Mesendoderm (in vitro differentiated cells): ENCODE data around the gene SLC2A2.

Source experiments
- DNase-seq: peaks from one replicate; pipeline ENCODE4 v3.0.0; 2013
- H2AK5ac ChIP-seq: 2 replicates; pipeline ENCODE4 v1.6.1; 2013; ENCODE audit warnings: low read length, inconsistent platforms
- H2BK120ac ChIP-seq: 2 replicates; pipeline ENCODE4 v1.6.1; 2013; ENCODE audit warnings: low read depth, mild to moderate bottlenecking, low read length, moderate library complexity, mixed read lengths
- H2BK15ac ChIP-seq: replicated peaks from 2 replicates; pipeline ENCODE4 v1.6.1; 2013; ENCODE audit warnings: low read depth, mild to moderate bottlenecking, moderate library complexity
- H2BK5ac ChIP-seq: 2 replicates; pipeline ENCODE4 v1.6.1; 2013; ENCODE audit warnings: low read length, inconsistent platforms
- H3K18ac ChIP-seq: 2 replicates; pipeline ENCODE4 v1.6.1; 2013; ENCODE audit warnings: mild to moderate bottlenecking, low read length, mixed read lengths
- H3K23ac ChIP-seq: one replicate; pipeline ENCODE4 v1.6.1; 2013; ENCODE audit warnings: low read length
- H3K27ac ChIP-seq: 2 replicates; pipeline ENCODE4 v1.5.1; 2013; ENCODE audit warnings: low read depth, mild to moderate bottlenecking, inconsistent platforms, low read length, moderate library complexity
- H3K27me3 ChIP-seq: 2 replicates; pipeline ENCODE4 v1.6.1; 2013; ENCODE audit warnings: low read length, control low read depth, mild to moderate bottlenecking, inconsistent platforms; ENCODE audit not compliant: insufficient read depth, poor library complexity
- H3K36me3 ChIP-seq: 2 replicates; pipeline ENCODE4 v1.6.1; 2013; ENCODE audit warnings: low read length, inconsistent platforms; ENCODE audit not compliant: control insufficient read depth, insufficient read depth
- H3K4ac ChIP-seq: one replicate; pipeline ENCODE4 v1.6.1; 2013; ENCODE audit warnings: low read depth, mild to moderate bottlenecking, low read length, moderate library complexity
- H3K4me1 ChIP-seq: 2 replicates; pipeline ENCODE4 v1.6.1; 2013; ENCODE audit warnings: low read depth, low read length, inconsistent platforms; ENCODE audit not compliant: control insufficient read depth
- H3K4me2 ChIP-seq: 2 replicates; pipeline ENCODE4 v1.6.1; 2013; ENCODE audit warnings: low read length
- H3K4me3 ChIP-seq: 2 replicates; pipeline ENCODE4 v1.5.1; 2013; ENCODE audit warnings: mild to moderate bottlenecking, low read length
- H3K56ac ChIP-seq: one replicate; pipeline ENCODE4 v1.6.1; 2013; ENCODE audit warnings: low read length
- H3K79me1 ChIP-seq: 2 replicates; pipeline ENCODE4 v1.6.1; 2013; ENCODE audit warnings: low read length, inconsistent platforms
- H3K79me2 ChIP-seq: 2 replicates; pipeline ENCODE4 v1.6.1; 2013; ENCODE audit warnings: mild to moderate bottlenecking, low read length; ENCODE audit not compliant: control insufficient read depth, insufficient read depth
- H3K9ac ChIP-seq: 2 replicates; pipeline ENCODE4 v1.6.1; 2013; ENCODE audit warnings: low read length, inconsistent platforms
- H4K5ac ChIP-seq: one replicate; pipeline ENCODE4 v1.6.1; 2013; ENCODE audit warnings: low read length
- H4K8ac ChIP-seq: one replicate; pipeline ENCODE4 v1.6.1; 2013; ENCODE audit warnings: low read depth, mild to moderate bottlenecking, control low read depth, low read length, moderate library complexity
- WGBS: extraction: QIAGEN DNeasy Blood & Tissue Kit; methylation state at CpG from one replicate; pipeline ENCODE4 v1.1.7; 2013; ENCODE audit warnings: low lambda C conversion rate, missing lambda C conversion rate; ENCODE audit not compliant: insufficient coverage; ENCODE audit errors: extremely low coverage; 5-methylcytosine and 5-hydroxymethylcytosine counted together

Gene SLC2A2

GRCh38 chr3:171061749-171062148 is 35.2 kb upstream of the SLC2A2 start:
- H3K4ac ChIP-seq = no peak overlapping the region
- no peaks in the 10 kb centered on the region for H3K79me1 ChIP-seq
- no peak overlapping the region for H4K5ac ChIP-seq
- no peak overlapping the region for H2BK15ac ChIP-seq
- H3K27me3 ChIP-seq = no peaks in the 10 kb centered on the region
- no peak overlapping the region for H3K27ac ChIP-seq
- no peak overlapping the region for H4K8ac ChIP-seq
- H3K4me2 ChIP-seq = no peak overlapping the region
- no peaks in the 10 kb centered on the region for H3K36me3 ChIP-seq
- H3K79me2 ChIP-seq = no peaks in the 10 kb centered on the region
- H2BK5ac ChIP-seq = no peak overlapping the region
- no peak overlapping the region for H2AK5ac ChIP-seq
- H3K4me1 ChIP-seq = peaks cover 2% of the 10 kb centered on the region
- no peak overlapping the region for H3K56ac ChIP-seq
- no CpG with 5 or more reads among the region's 1 CpG for WGBS
- DNase-seq = peak; percentile 59
- H3K9ac ChIP-seq = no peak overlapping the region
- H3K18ac ChIP-seq = no peak overlapping the region
- no peak overlapping the region for H2BK120ac ChIP-seq
- no peak overlapping the region for H3K23ac ChIP-seq
- H3K4me3 ChIP-seq = no peak overlapping the region

DNA sequence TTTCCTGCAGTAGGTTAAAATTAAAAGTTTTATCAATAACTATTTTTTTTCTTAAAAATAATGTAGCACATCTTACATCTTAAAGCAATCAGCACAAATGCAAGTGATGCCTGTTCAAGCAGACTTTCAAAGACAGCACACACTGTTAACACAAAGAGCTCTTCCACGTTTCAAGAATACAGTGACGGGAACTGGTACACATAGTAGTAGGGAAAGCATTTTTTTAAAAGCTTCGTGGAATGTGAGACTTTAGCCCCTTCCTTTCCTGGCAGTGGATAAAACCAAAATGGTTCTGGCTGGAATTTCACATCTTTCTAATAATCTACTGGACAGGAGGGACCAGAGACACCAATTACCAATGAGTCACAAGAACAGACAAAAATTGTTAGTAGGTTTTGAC is 33.5 kb upstream of the SLC2A2 start:
- Histone ChIP-seq H3K4ac (no peak overlapping the region), H4K8ac (no peak overlapping the region), H2BK120ac (no peak overlapping the region), H3K23ac (no peak overlapping the region), H3K4me2 (no peak overlapping the region), H3K27ac (no peak overlapping the region), H4K5ac (no peak overlapping the region), H3K79me2 (no peaks in the 10 kb centered on the region), H3K4me3 (no peak overlapping the region), H2BK15ac (no peak overlapping the region), H3K79me1 (no peaks in the 10 kb centered on the region), H3K27me3 (no peaks in the 10 kb centered on the region), H2AK5ac (no peak overlapping the region), H3K56ac (no peak overlapping the region), H2BK5ac (no peak overlapping the region), H3K18ac (no peak overlapping the region), H3K4me1 (peaks cover 2% of the 10 kb centered on the region), H3K9ac (no peak overlapping the region), H3K36me3 (no peaks in the 10 kb centered on the region)
- WGBS = no CpG with 5 or more reads among the region's 3 CpGs
- no peak for DNase-seq

DNA sequence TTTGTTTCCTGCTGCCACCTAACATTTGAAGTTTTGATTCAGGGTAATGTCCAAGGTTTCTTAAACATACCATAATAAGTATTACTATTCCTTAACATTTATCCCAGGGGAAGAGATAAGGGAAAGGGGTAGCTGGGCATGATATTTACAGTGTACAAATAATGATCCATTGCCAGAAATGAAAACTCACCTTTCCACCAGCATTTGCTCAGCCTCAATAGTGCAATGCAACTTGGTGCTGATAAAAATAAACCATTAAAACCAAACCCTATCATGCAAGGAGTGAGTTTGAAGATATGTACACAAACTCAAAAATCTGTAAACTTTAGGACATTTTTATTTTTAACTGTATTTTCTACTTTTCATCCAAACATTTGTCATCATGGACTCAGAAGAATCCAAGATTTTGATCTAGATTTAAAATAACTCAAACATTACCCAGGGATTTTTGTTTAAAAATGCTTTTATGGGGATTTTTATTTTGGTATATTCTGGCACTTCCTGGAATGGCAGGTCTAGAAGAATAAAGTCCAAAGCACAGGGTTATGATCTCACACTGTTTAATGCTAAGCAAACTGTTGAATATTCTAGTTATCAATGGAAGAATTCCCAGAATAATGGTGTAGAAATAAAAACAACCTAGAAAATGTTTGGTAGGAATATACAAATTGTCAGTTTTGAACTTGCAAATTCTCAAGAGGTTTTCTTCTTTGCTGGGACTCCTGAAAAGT is 32.5 kb upstream of the SLC2A2 start:
- H3K18ac ChIP-seq = no peak overlapping the region

DNA sequence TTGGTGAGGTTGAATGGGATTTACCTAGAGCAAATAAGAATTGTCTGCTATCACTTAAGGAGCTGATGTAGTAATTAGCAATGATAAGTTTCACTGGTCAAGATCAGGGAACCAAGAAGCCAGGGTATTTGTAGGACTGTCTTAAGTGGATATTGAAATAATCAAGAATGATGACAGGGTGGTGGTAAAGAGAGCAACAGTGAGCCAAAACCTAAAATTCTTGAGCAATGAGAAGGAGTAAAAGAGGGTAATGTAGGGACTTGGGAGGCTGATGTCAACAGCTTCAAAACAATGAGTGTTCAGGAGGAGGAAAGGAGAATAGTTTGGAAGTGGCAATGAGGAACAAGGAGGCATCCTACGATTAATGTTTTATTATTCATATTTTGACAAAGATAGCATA is 31.5 kb upstream of the SLC2A2 start:
- Histone ChIP-seq H2AK5ac (no peak overlapping the region), H3K79me2 (no peaks in the 10 kb centered on the region), H3K27me3 (no peaks in the 10 kb centered on the region), H3K4me1 (peaks cover 2% of the 10 kb centered on the region), H2BK5ac (no peak overlapping the region), H3K27ac (no peak overlapping the region), H3K23ac (no peak overlapping the region), H3K18ac (no peak overlapping the region), H3K56ac (no peak overlapping the region), H3K4ac (no peak overlapping the region), H3K4me2 (no peak overlapping the region), H4K8ac (no peak overlapping the region), H3K79me1 (no peaks in the 10 kb centered on the region), H2BK15ac (no peak overlapping the region), H3K36me3 (no peaks in the 10 kb centered on the region), H3K4me3 (no peak overlapping the region), H2BK120ac (no peak overlapping the region), H3K9ac (no peak overlapping the region), H4K5ac (no peak overlapping the region)
- DNase-seq = no peak
- no CpG with 5 or more reads among the region's 1 CpG for WGBS

More for the DNA sequence above, 32.5 kb upstream of the SLC2A2 start:
- no peaks in the 10 kb centered on the region for H3K27me3 ChIP-seq
- H3K27ac ChIP-seq = no peak overlapping the region
- H2BK120ac ChIP-seq = no peak overlapping the region
- no peak overlapping the region for H2AK5ac ChIP-seq
- no peak overlapping the region for H2BK15ac ChIP-seq
- no peak overlapping the region for H2BK5ac ChIP-seq
- no peaks in the 10 kb centered on the region for H3K36me3 ChIP-seq
- H4K5ac ChIP-seq = no peak overlapping the region
- no peak for DNase-seq
- H3K79me2 ChIP-seq = no peaks in the 10 kb centered on the region
- H3K4me1 ChIP-seq = peaks cover 2% of the 10 kb centered on the region
- no peak overlapping the region for H3K23ac ChIP-seq
- no peak overlapping the region for H3K4me3 ChIP-seq
- H3K79me1 ChIP-seq = no peaks in the 10 kb centered on the region
- H3K4ac ChIP-seq = no peak overlapping the region
- H3K9ac ChIP-seq = no peak overlapping the region
- H4K8ac ChIP-seq = no peak overlapping the region
- H3K56ac ChIP-seq = no peak overlapping the region
- no peak overlapping the region for H3K4me2 ChIP-seq

GRCh38 chr3:171057072-171057471 is 30.6 kb upstream of the SLC2A2 start:
- H3K79me2 ChIP-seq = no peaks in the 10 kb centered on the region
- no peaks in the 10 kb centered on the region for H3K79me1 ChIP-seq
- H3K36me3 ChIP-seq = no peaks in the 10 kb centered on the region
- H2BK120ac ChIP-seq = no peak overlapping the region
- H3K27me3 ChIP-seq = no peaks in the 10 kb centered on the region
- no peak overlapping the region for H3K9ac ChIP-seq
- no peak overlapping the region for H4K5ac ChIP-seq
- WGBS = no CpG with 5 or more reads among the region's 1 CpG
- no peak overlapping the region for H2BK5ac ChIP-seq
- H3K23ac ChIP-seq = no peak overlapping the region
- no peak overlapping the region for H3K56ac ChIP-seq
- no peak overlapping the region for H3K4me3 ChIP-seq
- peaks cover 2% of the 10 kb centered on the region for H3K4me1 ChIP-seq
- no peak for DNase-seq
- H3K18ac ChIP-seq = no peak overlapping the region
- no peak overlapping the region for H3K27ac ChIP-seq
- no peak overlapping the region for H2BK15ac ChIP-seq
- no peak overlapping the region for H2AK5ac ChIP-seq
- H3K4me2 ChIP-seq = no peak overlapping the region
- H4K8ac ChIP-seq = no peak overlapping the region
- H3K4ac ChIP-seq = no peak overlapping the region

DNA sequence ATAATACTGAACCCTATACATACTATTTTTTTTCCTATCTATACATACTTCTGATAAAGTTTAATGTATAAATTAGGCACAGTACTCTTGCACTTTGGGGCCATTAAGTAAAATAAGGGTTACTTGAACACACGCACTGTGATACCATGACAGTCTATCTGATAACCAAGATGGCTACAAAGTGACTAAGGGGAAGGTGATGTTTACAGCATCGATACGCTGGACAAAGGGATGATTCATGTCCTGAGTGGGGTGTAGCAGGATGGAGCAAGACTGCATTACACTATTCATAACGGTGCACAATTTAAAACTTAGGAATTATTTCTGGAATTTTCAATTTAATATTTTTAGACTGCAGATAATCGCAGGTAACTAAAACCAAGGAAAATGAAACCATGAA is 30.0 kb upstream of the SLC2A2 start:
- no peak overlapping the region for H2BK120ac ChIP-seq
- H3K23ac ChIP-seq = no peak overlapping the region
- H2BK5ac ChIP-seq = no peak overlapping the region
- no peak for DNase-seq
- H2AK5ac ChIP-seq = no peak overlapping the region
- H3K27ac ChIP-seq = no peak overlapping the region
- H3K27me3 ChIP-seq = no peaks in the 10 kb centered on the region
- no peaks in the 10 kb centered on the region for H3K36me3 ChIP-seq
- no peaks in the 10 kb centered on the region for H3K79me2 ChIP-seq
- no peak overlapping the region for H3K56ac ChIP-seq
- H3K4me3 ChIP-seq = no peak overlapping the region
- H3K4ac ChIP-seq = no peak overlapping the region
- H4K8ac ChIP-seq = no peak overlapping the region
- H3K9ac ChIP-seq = no peak overlapping the region
- no peak overlapping the region for H4K5ac ChIP-seq
- H2BK15ac ChIP-seq = no peak overlapping the region
- H3K18ac ChIP-seq = no peak overlapping the region
- H3K4me2 ChIP-seq = no peak overlapping the region
- peaks cover under 1% of the 10 kb centered on the region for H3K4me1 ChIP-seq
- H3K79me1 ChIP-seq = no peaks in the 10 kb centered on the region
- WGBS = no CpG with 5 or more reads among the region's 5 CpGs
